ENCODE data around the gene PPP2R3A.

GRCh38 chr3:135966962-135967274, 1.4 kb downstream of the PPP2R3A start:
- TF ChIP-seq POLR2A (IDR thresholded peaks at IDR 0.05) (no peak), CTCF (IDR thresholded peaks at IDR 0.05 in 4 of 5, conservative IDR thresholded peaks at IDR 0.05 in 1 of 5) (no peak)

Measured in gastrocnemius medialis (tissue), 4 donors.